HG03095 (cell line): ENCODE results near the gene BPNT1.
"Not testable (repeated sequence)": the region's sequence is repeated elsewhere in the genome, so short reads cannot be mapped to it uniquely, and the experiment has no call there.

Experiments used
- ATAC-seq: cut with Tn5 transposase; IDR thresholded peaks from one replicate; pipeline ENCODE4 v1.9.1; 2021; ENCODE audit warnings: moderate library complexity; ENCODE audit not compliant: unreplicated experiment

The BPNT1 gene

GRCh38 chr1:220089650-220090556, at the start of gene BPNT1:
Gene BPNT1, minus strand, starts transcription at chr1:220089788. Its CDS starts 9,942 bp downstream, at chr1:220079846.
- peak; percentile 51 for ATAC-seq

GRCh38 chr1:220137019-220137786, 47.6 kb upstream of the BPNT1 start:
- ATAC-seq, result no peak

- no peak for ATAC-seq
Measured at GRCh38 chr1:220135755-220136154, 46.2 kb upstream of the BPNT1 start.

GRCh38 chr1:220129479-220130210, 40.1 kb upstream of the BPNT1 start:
- no peak for ATAC-seq

- no peak for ATAC-seq
Measured at GRCh38 chr1:220127076-220127475, 37.5 kb upstream of the BPNT1 start.

GRCh38 chr1:220124542-220124941, 35.0 kb upstream of the BPNT1 start:
- ATAC-seq, result no peak

GRCh38 chr1:220123889-220124288, 34.3 kb upstream of the BPNT1 start:
- no peak for ATAC-seq

- ATAC-seq, result no peak
Measured at GRCh38 chr1:220123066-220123465, 33.5 kb upstream of the BPNT1 start.

- no peak for ATAC-seq
Measured at GRCh38 chr1:220121791-220122530, 32.4 kb upstream of the BPNT1 start.

- no peak for ATAC-seq
Measured at GRCh38 chr1:220119043-220119512, 29.5 kb upstream of the BPNT1 start.

- ATAC-seq, result peak; percentile 59
Measured at GRCh38 chr1:220113136-220113695, 23.6 kb upstream of the BPNT1 start.

GRCh38 chr1:220112600-220112999, 23.0 kb upstream of the BPNT1 start:
- not testable (repeated sequence) for ATAC-seq

GRCh38 chr1:220110473-220110872, 20.9 kb upstream of the BPNT1 start:
- not testable (repeated sequence) for ATAC-seq

GRCh38 chr1:220099826-220100225, 10.2 kb upstream of the BPNT1 start:
- no peak for ATAC-seq

GRCh38 chr1:220094016-220094911, 4.7 kb upstream of the BPNT1 start, which contains the start of gene IARS2:
Gene IARS2, plus strand, starts transcription at chr1:220094132. Its CDS starts 85 bp downstream, at chr1:220094217.
- peak; percentile 57 for ATAC-seq

- peak; percentile 1 for ATAC-seq
Measured at GRCh38 chr1:220093361-220094015, 3.9 kb upstream of the BPNT1 start.

GRCh38 chr1:220092694-220093093, 3.1 kb upstream of the BPNT1 start:
- no peak for ATAC-seq

GRCh38 chr1:220086261-220086686, 3.3 kb downstream of the BPNT1 start:
- ATAC-seq, result peak; percentile 43
